Activated T-cell treated with anti-CD3 and anti-CD28 coated beads, Interleukin-2, amount 50 U/mL, for 1 hour (primary cell): ENCODE measurements around the gene C16orf86.

Experiments used
- DNase-seq: peaks from one replicate; pipeline ENCODE4 v3.0.0-alpha.2; 2020

C16orf86 gene, protein sequence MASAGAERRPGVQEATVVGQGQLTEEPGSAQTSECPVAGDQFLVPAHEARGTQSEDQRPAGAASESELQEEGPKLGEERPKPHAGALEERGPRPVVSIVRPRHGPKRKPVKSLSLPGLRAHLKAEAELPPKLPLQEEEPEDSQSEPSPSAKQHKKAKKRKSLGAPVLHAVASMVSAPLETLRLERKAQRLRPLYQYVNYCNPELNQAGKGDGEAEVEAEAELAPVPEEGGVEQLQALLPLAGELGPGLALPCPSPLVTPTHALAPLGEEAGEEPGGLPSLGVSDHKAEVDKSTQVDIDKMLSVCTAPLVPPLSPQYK

DNA sequence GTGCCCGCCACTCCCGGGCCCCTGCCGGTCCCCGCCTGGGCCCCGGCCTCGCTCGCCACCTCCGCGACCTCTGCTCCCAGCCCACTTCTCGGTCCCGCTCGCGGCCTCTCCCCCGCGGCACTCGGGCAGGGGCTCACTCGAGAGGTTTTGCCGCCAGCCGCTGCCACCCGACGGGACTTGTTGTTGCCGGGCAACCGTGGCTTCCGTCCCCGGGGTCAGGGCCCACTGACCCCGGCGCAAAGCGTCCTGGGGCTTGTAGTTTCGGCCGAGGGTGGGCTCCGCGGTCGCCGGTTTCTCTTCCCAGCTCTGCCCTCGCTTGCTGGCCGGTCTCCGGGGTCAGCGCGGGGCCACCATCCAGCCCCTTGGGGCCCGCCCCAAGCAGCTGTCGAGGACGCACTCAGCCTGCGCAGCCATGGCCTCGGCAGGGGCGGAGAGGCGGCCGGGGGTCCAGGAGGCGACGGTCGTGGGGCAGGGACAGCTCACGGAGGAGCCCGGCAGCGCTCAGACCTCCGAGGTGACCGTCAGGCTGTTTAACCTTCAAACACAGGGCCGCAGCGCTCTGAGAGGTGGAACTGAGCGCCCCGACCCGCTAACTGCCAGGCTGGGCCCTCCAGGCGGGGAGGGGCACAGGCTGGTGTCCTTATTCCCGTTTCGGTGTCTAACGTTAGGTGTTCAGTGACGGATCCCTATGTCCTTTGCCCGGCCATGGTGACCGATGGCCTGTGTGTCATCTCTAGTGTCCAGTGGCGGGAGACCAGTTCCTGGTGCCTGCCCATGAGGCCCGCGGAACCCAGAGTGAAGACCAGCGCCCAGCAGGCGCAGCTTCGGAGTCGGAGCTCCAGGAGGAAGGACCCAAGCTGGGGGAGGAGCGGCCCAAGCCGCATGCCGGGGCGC, at the start of gene C16orf86, which contains the start of gene ENKD1:
TSS of gene C16orf86 (plus strand) at position 256 of the 894 bp plus-strand sequence. CDS start at position 413, 157 bp downstream.
TSS of gene ENKD1 (minus strand) at position 192 of the 894 bp plus-strand sequence. CDS start 308 bp downstream, outside the sequence.
- peak; percentile 82 for DNase-seq

DNA sequence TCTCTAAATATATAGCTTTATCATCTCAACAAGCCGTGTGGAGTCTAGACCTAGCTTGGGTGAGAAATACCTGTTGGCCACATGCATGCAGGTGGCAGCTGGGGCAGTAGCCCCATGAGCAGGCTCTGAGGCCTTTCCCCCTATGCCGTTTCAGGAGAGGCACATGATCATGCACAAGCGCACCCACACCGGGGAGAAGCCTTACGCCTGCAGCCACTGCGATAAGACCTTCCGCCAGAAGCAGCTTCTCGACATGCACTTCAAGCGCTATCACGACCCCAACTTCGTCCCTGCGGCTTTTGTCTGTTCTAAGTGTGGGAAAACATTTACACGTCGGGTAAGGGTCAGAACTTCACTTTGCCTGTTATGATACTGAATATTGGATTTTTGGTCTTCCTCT, 38.4 kb upstream of the C16orf86 start:
- DNase-seq: no peak

DNA sequence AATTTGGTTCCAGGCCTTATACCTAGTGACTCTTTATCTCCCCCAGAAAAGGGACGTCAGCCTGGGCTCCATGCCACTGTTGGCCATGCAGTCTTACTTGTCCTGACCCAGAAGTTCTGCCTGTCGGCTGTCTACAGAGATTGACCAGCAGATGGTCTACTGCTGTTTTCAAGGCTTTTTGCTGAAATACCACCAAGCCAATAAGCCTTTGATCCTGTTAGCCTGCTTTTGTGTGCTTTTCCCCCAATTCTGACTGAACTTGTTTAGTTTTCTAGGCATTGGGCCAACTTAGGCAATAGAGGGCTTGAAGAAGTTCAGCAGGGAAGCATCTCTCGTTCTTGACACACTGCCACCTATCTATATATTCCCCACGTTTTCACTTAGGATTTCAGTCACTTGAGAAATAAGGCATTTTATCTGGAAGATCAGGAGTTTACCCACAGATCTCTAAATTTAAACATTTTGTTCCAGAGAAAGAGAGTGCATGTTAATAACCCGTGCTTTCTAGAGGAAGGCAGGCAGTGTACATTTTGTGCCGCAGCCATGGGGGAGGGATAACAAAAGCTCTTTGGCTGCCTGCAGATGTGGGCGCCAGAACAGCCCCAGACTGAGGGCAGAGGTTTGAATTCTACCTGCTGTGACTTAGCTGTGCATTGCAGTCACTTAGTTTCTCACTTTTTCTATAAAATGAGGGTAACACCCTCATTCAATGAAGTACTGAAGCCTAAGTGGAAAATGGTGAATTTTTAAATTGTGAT, 34.0 kb upstream of the C16orf86 start:
- no peak for DNase-seq

DNA sequence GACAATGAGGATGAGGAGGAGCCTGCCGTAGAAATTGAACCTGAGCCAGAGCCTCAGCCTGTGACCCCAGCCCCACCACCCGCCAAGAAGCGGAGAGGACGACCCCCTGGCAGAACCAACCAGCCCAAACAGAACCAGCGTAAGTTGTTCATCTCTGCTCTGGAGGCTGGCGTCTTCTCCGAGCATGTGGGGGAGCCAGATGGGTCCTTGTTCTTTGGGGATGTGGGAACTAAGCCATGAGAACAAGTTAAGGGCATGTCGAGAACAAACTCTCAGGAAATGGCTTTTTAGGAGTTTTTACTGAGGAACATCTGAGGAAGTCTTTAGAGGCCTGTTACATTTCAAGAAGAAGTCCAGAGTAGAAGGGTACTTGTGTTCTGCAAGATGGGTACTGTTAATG, 29.9 kb upstream of the C16orf86 start:
- DNase-seq: no peak

DNA sequence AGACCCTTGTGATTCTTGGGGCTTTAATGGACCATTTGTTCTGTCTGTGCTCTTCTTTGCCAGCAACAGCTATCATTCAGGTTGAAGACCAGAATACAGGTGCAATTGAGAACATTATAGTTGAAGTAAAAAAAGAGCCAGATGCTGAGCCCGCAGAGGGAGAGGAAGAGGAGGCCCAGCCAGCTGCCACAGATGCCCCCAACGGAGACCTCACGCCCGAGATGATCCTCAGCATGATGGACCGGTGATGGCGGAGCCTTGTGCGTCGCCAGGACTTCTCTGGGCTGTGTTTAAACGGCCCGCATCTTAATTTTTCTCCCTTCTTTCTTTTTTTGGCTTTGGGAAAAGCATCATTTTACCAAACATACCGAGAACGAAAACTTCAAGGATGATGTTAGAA, 29.0 kb upstream of the C16orf86 start:
- DNase-seq: no peak

DNA sequence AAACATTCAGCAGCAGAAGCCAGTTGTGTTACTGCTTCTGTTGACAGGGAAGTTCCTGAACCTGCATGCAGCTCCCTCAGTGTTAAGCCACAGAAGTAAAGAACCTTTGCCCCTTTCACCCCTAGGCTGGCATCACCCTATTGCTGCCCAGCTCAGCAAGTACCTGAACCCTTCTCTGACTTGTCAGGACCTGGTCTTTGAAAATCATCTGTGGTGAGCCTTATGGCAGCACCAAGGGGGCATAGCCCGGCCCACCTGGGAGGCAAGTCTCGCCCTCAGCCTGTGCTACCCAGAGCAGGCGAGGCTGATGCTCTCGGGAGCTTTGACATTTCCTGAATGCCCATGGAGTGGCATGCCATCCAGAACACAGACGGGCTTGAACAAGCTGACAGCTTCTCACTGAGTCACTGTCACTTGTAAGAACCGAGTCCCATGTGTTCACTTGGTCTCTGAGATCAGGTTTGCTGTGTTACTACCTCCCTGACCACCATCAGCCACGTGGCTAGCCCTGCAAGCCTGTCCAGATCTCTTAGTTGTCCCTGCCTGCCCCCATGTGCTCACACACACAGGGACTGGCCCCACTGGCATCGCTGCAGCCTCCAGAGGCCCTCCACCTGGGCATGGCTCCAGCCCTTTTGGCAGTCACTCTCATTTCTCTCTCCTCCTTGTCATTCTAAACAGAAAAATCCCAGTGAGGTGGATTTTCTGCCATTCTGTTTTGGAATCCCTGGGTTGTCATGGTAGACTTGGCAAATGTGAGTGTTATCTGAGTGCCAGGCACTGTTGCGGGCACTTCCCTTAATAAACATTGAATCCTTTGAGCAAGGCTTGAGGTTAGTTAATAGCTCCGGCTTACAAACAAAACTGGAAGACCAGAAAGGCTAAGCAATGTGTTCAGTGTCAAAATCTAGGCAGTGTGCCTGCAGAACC, 24.6 kb upstream of the C16orf86 start:
- DNase-seq: no peak

DNA sequence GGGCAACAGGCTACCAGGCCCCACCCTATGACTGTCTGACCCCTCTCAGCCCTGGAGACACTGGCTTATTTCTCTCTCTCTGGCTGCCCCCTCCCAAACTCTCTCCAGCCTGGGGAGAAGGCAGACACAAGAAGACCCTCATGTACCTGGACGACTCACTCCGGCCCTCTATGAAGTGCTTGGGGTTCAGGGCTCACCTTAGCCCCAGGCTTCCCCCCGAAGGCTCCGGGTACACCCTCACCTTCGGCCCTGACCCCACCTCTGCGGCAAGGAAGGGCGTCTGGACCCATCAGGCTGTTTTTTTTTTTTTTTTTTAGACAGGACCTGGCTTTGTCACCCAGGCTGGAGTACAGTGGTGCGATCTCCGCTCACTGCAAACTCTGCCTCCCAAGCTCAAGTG, 22.6 kb upstream of the C16orf86 start:
- DNase-seq: no peak

DNA sequence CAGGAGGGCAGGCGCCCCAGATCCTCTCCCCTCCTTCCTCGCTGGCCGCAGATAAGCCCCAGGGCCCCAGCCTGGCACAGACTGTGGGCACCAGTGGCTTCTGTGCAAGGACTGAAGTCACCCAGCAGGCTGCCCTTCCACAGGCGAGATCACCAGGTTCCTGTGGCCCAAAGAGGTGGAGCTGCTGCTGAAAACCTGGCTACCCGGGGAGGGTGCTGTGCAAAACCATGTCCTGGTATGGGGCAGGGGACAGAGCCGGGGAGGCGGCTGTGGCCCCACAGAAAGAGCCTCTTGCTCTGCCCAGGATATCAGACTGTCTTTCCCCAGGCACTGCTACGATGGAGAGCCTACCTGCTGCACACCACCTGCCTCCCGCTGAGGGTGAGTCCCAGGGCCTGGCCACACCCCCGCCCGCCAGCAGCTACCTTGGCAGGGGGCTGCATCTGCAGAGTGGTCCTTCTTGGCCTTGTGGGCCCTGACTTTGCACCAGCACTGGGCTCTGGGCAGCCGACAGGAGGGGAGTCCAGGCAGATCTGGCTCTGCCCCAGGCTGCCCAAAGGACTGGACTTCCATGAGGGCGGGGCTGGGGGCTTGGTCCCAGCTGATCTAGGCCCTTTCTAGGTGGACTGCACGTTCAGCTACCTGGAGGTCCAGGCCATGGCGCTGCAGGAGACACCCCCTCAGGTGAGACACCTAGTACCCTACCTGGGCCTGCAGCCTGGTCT, 21.1 kb upstream of the C16orf86 start:
- DNase-seq: no peak

DNA sequence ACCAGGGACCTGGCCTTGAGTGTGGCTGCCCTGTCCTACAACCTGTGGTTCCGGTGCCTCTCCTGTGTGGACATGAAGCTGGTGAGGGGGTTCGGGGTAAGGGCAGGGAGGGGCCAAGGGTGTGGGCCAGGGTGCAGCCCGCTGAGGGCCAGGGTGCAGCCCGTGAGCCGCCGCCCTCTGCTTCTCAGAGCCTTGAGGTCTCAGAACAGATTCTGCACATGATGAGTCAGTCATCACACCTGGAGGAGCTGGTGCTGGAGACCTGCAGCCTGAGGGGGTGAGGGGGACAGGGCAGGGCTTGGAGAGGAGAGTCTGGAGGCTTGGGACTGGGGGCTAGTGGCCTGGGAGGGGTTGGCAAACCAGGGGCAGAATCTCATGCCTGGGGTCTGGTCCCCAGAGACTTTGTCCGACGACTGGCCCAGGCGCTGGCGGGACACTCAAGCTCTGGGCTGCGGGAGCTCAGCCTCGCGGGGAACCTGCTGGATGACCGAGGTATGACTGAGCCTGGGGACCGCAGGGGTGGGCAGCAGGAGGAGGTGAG, 19.4 kb upstream of the C16orf86 start:
- no peak for DNase-seq

DNA sequence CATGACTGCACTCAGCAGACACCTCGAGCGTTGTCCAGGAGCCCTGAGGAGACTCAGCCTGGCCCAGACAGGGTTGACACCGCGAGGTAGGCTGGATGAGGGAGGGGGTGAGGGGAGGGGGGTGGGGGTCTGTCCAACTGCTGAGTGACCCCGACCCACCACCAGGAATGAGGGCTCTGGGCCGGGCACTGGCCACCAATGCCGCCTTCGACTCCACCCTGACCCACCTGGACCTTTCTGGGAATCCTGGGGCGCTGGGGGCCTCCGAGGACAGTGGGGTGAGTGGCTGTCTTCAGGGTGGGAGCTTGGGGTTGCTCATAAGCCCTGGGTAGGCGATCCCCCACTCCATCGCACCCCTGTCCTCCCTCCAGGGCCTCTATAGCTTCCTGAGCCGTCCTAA, 18.9 kb upstream of the C16orf86 start:
- no peak for DNase-seq

DNA sequence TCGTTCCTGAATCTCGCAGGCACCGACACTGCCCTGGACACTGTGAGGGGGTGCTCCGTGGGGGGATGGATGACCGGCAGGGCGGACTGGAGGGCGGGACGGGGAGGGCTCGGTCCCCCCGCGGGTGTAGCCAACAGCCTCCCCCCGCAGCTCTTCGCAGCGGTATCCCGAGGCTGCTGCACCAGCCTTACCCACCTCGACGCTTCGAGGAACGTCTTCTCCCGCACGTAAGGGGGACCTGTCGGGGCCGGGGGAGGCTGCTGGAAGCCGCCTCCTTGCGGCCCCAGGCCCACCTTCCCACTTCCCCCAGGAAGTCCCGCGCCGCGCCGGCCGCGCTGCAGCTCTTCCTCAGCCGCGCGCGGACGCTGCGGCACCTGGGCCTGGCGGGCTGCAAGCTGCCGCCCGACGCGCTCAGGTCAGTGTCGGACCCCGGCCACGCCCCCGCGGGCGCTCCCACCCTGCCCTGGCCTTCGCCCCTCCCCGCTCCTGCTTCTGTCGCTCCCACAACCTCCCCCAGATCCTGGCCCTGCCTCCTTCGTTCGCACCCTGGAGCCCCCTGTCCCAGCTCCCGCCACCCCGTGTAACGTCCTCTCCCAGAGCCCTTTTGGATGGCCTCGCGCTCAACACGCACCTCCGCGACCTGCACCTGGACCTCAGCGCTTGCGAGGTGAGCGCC, 18.4 kb upstream of the C16orf86 start:
- no peak for DNase-seq

DNA sequence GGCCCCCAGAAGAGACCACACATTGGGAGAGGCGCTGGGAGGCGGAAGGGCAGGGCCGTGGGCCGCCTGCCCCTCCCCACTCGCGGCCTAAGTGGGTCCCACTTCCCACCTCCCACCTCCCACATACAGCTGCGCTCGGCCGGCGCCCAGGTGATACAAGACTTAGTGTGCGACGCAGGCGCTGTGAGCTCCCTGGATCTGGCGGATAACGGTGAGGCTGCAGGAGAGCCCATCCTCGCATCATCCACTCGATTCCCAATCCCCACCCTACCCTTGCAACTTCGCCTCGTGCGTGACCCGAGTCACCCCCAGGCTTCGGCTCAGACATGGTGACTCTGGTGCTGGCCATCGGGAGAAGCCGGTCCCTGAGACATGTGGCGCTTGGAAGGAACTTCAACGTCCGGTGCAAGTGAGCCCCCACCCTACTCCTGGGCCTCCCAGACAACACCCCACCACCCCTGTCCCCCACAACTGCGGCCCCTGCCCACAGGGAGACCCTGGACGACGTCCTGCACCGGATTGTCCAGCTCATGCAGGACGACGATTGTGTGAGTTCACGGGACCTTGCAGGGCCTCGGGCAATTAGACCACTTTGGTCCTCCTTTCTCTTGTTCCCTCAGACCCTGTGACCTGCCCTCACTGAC, 17.7 kb upstream of the C16orf86 start:
- no peak for DNase-seq

DNA sequence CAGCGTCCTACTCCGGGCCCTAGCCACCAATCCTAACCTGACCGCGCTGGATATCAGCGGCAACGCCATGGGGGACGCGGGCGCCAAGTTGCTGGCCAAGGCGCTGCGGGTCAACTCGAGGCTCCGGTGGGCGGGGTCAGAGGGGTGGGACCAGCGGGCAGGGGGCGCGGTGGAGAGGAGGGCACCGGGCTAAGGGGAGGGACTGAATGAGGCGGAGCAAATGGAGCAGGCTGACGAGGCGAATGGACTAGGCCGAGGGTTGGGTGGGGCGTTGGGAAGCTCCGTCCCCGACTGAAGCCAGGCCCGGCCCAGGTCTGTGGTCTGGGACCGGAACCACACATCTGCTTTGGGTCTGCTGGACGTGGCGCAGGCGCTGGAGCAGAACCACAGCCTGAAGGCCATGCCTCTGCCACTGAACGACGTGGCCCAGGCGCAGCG, 17.1 kb upstream of the C16orf86 start:
- DNase-seq: no peak

DNA sequence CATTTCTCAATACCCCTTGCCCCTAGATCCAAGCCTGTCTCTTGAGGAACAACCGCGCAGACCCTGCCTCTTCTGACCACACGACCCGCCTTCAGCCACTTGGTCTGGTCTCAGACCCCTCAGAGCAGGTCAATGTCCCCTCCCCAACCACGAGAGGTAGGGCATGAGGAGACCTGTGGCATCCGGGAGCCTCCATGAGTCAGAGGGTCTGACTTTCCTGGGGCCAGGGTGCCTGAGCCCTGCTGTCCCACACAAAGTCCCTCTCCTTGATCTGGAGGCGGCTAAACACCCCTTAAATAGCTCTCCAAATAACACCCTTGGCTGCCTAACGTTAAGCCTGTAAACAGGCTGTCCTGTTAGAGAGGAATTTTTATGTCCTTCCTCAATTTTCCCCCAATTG, 16.6 kb upstream of the C16orf86 start:
- no peak for DNase-seq

DNA sequence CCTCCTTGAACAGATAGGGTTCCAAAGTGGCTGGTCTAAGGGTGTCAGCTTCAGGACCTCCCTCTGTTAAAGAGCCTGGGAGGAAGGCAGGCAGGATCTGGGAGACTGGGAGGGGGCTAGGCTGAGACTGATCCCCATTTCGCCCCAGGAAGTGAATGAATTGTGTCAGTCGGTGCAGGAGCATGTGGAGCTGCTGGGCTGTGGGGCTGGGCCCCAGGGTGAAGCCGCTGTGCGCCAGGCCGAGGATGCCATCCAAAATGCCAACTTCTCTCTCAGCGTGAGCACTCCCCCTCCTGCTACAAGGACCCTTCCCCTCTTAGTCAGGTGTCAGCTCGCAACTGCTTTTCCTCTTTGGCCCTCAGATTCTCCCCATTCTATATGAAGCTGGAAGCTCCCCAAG, 15.6 kb upstream of the C16orf86 start:
- no peak for DNase-seq

DNA sequence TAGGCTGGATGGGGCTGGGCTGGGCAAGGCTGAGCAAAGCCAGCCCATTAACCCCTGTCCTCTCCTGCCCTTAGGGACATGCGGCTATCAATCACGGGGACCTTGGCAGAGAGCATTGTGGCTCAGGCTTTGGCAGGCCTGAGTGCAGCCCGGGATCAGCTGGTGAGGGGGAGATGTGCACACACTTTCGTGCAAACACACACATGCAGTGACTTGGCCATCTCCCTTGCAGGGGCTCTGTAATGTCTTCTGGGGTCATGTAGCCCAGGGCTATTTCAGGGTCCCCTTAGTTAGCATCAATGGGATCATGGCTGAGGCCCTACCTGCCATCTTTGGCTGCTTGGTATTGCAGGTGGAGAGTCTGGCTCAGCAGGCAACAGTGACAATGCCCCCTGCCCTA, 14.8 kb upstream of the C16orf86 start:
- DNase-seq: no peak

DNA sequence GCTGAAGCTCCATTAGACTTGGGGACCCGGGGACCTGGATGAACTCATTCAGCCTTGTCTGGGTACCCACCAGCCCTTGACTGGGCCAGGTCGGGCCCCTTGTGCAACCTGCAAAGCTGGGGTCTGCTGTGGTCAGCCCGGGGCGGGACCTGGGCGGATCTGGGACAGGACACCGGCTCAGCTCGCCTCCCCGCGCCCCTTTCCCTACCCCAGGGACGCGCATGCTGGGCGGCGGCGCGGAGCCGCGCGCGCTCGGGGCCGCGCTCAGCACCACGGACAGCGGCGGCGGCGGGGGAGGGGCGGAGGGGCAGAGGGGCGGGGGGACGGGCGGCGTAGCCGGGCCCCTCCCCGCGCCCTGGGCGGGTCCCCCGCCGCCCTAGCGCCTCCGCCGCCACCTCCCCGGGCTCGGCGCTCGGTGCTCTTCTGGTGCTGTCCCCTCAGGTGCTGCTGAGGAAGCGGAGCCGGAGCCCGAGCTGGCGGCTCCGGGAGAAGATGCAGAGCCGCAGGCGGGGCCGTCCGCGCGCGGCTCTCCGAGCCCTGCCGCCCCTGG, 14.0 kb upstream of the C16orf86 start:
- no peak for DNase-seq

DNA sequence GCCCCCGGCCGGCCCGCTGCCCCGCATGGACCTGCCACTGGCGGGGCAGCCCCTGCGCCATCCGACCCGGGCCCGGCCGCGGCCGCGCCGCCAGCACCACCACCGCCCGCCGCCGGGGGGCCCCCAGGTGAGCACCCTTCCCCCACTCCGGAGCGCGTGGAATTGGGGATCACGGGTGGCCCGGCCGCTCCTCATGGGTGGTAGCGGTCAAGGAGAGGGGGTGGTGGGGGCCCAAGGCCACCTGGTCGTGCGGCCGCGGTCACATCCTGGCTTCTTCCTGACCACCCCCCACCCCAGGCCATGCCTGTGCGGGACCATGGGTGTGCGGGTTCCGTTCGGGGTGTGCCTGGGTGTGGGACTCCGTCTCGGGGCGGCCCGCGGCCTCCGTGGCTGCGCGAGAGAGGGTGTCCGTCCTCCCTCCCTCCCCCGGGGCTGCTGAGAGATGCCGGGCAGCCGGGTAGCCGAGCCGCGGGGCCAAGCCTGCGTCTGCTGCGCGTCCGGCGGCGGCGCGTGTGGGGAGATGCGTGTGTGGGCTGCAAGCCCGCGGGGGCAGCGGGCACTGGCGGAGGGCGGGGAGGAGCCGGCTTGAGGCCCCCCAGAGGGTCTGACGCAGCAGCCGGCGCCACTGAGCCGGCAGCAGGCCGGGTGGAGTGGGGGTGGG, 13.4 kb upstream of the C16orf86 start:
- no peak for DNase-seq

DNA sequence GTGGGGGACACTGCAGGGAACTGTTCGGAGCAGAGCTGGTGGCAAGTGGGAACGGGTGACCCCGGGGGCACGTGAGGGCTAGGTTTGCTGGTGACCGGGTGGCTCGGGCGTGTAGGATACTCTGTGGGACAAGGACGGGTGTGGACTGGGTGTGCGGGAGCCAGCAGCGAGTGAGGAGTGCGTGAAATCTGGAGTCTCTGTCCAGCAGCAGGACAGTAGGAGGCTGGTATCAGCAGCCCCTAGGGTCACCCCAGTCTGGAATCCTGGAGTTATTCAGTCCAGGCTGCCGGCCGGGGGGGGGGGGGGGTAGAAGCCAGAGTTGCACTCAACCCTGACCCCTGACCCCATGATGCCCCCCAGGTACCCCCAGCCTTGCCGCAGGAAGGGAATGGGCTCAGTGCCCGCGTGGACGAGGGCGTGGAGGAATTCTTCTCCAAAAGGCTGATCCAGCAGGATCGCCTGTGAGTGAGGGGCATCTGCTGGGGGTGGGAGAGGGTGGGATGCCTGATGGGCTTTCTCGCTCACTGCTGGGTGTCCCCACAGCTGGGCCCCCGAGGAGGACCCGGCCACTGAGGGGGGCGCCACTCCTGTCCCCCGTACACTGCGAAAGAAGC, 12.7 kb upstream of the C16orf86 start:
- no peak for DNase-seq
